ENCODE measurements around the gene MAD1L1. TPM values are rescaled to one million over a fixed set of nuclear protein-coding genes. Genes with fewer than 3 reads are reported as not detected.

The MAD1L1 gene
- total RNA-seq, 4 donors from 2014 or later = 21.0 to 49.7 (median 29.8) TPM

- no peak for TF ChIP-seq CTCF (IDR thresholded peaks at IDR 0.05; ENCODE audit: low read depth)
These were observed 339.3 kb downstream of the MAD1L1 start for GRCh38 chr7:1893451-1893850.

GRCh38 chr7:1893036-1893435 lies 339.7 kb downstream of the MAD1L1 start:
- no peak for TF ChIP-seq CTCF (IDR thresholded peaks at IDR 0.05; ENCODE audit: low read depth)

- TF ChIP-seq CTCF (IDR thresholded peaks at IDR 0.05; ENCODE audit: low read depth) = no peak
These were observed 340.5 kb downstream of the MAD1L1 start for GRCh38 chr7:1892011-1892965.

GRCh38 chr7:1890289-1891235 lies 342.2 kb downstream of the MAD1L1 start:
- TF ChIP-seq CTCF (IDR thresholded peaks at IDR 0.05; ENCODE audit: low read depth) = no peak

GRCh38 chr7:1889556-1890181 lies 343.1 kb downstream of the MAD1L1 start:
- no peak for TF ChIP-seq CTCF (IDR thresholded peaks at IDR 0.05; ENCODE audit: low read depth)

- TF ChIP-seq CTCF (IDR thresholded peaks at IDR 0.05; ENCODE audit: low read depth) = no peak
These were observed 343.7 kb downstream of the MAD1L1 start for GRCh38 chr7:1889091-1889490.
